Measurements from ENCODE around the gene MON1B.

MON1B gene

DNA sequence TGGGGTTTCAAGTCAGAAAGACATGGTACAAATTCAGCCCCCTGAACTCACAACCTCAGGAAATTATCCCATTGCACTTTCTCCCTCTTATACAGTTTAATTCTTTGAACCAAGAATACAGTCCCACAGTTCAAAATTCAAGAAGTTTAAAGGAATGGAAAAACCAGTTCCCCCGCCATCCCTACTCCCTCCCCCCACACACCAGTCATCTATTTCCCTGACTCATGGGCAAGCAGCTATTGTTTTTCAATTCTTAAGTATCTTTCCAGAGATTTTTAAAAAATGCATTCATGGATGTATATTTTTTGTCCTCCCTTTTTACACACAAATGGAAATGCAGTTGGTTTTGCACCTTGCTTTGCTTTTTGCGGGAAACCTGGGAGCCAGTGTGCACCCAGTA lies 15.5 kb downstream of the MON1B start:
- H3K36me3 Mint-ChIP-seq (ENCODE audit: low read depth), result no peaks in the 10 kb centered on the region
- no peaks in the 10 kb centered on the region for H3K9me3 Mint-ChIP-seq
- peaks cover 22% of the 10 kb centered on the region for H3K4me1 Mint-ChIP-seq
- no peak overlapping the region for H3K4me3 Mint-ChIP-seq
- no peak overlapping the region for H3K27ac Mint-ChIP-seq
- DNase-seq, result no peak
- TF ChIP-seq, protein P1, sequence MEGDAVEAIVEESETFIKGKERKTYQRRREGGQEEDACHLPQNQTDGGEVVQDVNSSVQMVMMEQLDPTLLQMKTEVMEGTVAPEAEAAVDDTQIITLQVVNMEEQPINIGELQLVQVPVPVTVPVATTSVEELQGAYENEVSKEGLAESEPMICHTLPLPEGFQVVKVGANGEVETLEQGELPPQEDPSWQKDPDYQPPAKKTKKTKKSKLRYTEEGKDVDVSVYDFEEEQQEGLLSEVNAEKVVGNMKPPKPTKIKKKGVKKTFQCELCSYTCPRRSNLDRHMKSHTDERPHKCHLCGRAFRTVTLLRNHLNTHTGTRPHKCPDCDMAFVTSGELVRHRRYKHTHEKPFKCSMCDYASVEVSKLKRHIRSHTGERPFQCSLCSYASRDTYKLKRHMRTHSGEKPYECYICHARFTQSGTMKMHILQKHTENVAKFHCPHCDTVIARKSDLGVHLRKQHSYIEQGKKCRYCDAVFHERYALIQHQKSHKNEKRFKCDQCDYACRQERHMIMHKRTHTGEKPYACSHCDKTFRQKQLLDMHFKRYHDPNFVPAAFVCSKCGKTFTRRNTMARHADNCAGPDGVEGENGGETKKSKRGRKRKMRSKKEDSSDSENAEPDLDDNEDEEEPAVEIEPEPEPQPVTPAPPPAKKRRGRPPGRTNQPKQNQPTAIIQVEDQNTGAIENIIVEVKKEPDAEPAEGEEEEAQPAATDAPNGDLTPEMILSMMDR (IDR thresholded peaks at IDR 0.05), result no peak
- no peaks in the 10 kb centered on the region for H3K27me3 Mint-ChIP-seq (ENCODE audit: low read depth, poor library complexity)

DNA sequence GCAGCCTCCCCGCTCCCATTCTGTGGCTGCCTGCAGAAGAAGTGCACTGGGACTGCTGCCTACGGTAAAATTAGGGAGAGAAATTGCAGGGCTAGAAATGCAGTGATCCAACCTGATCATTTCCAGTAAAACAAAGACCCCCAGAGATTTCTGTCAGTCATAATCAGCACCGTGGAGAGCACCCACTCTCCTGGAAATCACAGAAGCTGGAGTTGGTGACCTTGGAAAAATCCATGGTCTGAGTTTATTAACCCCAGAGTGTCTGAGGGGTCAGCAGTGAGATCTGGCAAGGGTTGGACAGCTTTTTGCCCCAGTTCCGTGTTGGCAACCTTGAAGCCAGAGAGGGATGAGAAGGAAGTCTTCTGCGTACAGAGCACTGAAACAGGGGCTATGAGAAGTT lies 16.0 kb downstream of the MON1B start:
- DNase-seq, result peak; percentile 40
- Mint-ChIP-seq H3K4me1 (peaks cover 26% of the 10 kb centered on the region), H3K36me3 (ENCODE audit: low read depth) (no peaks in the 10 kb centered on the region), H3K27me3 (ENCODE audit: low read depth, poor library complexity) (no peaks in the 10 kb centered on the region), H3K27ac (no peak overlapping the region), H3K4me3 (no peak overlapping the region), H3K9me3 (no peaks in the 10 kb centered on the region)
- TF ChIP-seq, protein P1 (IDR thresholded peaks at IDR 0.05), result no peak

GRCh38 chr16:77208382-77208781 lies 17.4 kb downstream of the MON1B start:
- no peak overlapping the region for H3K4me3 Mint-ChIP-seq
- no peaks in the 10 kb centered on the region for H3K9me3 Mint-ChIP-seq
- H3K27ac Mint-ChIP-seq, result no peak overlapping the region
- TF ChIP-seq, protein P1 (IDR thresholded peaks at IDR 0.05), result no peak
- H3K36me3 Mint-ChIP-seq (ENCODE audit: low read depth), result peaks cover 2% of the 10 kb centered on the region
- no peak for DNase-seq
- no peaks in the 10 kb centered on the region for H3K27me3 Mint-ChIP-seq (ENCODE audit: low read depth, poor library complexity)
- peaks cover 28% of the 10 kb centered on the region for H3K4me1 Mint-ChIP-seq

DNA sequence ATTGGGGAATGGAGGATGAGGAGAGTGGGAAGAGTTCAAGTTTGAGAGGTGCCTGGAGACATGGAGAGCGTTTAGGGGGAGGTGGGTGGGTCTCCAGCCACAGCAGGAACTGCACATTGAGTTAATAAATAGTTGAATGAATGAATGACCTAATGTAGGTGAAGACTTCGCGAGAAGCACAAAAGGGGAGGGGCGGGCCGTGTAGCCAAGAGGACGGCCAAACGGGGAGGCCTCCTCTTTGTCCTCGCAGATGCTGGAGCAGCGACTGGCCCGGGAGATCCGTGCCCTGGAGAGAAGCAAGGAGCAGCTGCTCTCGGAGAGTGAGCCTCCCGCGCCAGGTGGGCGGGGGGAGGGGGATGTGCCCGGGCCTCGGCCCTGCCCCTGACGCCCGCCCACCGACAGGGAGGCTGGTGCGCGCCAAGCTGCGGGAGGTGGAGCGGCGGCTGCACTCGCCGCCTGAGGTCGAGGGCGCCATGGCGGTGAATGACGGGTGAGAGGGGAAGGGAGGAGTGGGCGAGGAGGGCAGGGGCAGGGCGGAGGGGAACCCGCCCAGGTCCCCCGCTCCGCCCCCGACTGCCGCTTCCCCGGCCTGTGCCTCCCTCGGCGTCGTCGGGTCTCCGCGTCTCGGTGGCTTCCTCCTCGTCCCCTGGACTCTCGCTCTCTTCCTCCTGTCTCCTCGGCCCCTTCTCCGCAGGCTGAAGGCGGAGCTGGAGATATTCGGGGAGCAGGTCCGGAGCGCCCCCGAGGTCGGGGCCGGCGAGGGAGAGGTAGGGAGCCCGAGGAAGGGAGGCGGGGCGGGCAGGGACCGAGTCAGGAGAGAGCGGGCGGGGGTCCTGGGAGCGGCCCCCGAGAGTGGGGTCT lies 21.1 kb downstream of the MON1B start:
- Mint-ChIP-seq H3K27me3 (ENCODE audit: low read depth, poor library complexity) (no peaks in the 10 kb centered on the region), H3K4me1 (peaks cover 22% of the 10 kb centered on the region), H3K9me3 (no peaks in the 10 kb centered on the region), H3K27ac (no peak overlapping the region), H3K4me3 (peak overlapping the region; percentile 86), H3K36me3 (ENCODE audit: low read depth) (peaks cover 21% of the 10 kb centered on the region)
- peak; percentile 75 for DNase-seq
- TF ChIP-seq, protein P1 (IDR thresholded peaks at IDR 0.05), result no peak

- Mint-ChIP-seq H3K4me3 (peak overlapping the region; percentile 86), H3K36me3 (ENCODE audit: low read depth) (peaks cover 22% of the 10 kb centered on the region), H3K9me3 (no peaks in the 10 kb centered on the region), H3K27ac (peak overlapping the region; percentile 21), H3K4me1 (peaks cover 16% of the 10 kb centered on the region), H3K27me3 (ENCODE audit: low read depth, poor library complexity) (no peaks in the 10 kb centered on the region)
- peak; percentile 82 for DNase-seq
- TF ChIP-seq, protein P1 (IDR thresholded peaks at IDR 0.05), result no peak
Measured at GRCh38 chr16:77212741-77213541, 22.0 kb downstream of the MON1B start.
